Neural cell (in vitro differentiated cells): ENCODE measurements around the gene VAV2.

Source experiments
- CTCF ChIP-seq: fragments of 450-650 bp; IDR thresholded peaks from 2 replicates; pipeline ENCODE4 v1.5.1; 2014; ENCODE audit warnings: antibody characterized with exemption, mild to moderate bottlenecking, moderate library complexity; ENCODE audit not compliant: poor library complexity, severe bottlenecking
- MXI1 ChIP-seq: fragments of 450-650 bp; conservative IDR thresholded peaks from 2 replicates; pipeline ENCODE4 v1.6.1; 2014; ENCODE audit warnings: antibody characterized with exemption, mild to moderate bottlenecking; ENCODE audit not compliant: poor library complexity, severe bottlenecking

GRCh38 chr9:133915534-133916158 lies 76.5 kb downstream of the VAV2 start:
- TF ChIP-seq CTCF (no peak), MXI1 (no peak)
